ENCODE data around the gene ITPR2. TPM values are rescaled to one million over a fixed set of nuclear protein-coding genes. Genes with fewer than 3 reads are reported as not detected.

The ITPR2 gene
- total and polyA plus RNA-seq, 2 donors: 8.8 to 34.0 TPM

- WGBS: 75% methylated on average over 1 of the region's 1 CpG
- H3K4me1 ChIP-seq (ENCODE audit: control insufficient read depth in 2 of 2, insufficient read depth in 2 of 2, low read length in 2 of 2): no peaks in the 10 kb centered on the region
- no peak overlapping the region for H3K4me3 ChIP-seq (ENCODE audit: low read length in 2 of 2)
- DNase-seq (ENCODE audit: low read depth in 6 of 9, low spot score in 9 of 9): no peak
- H3K27me3 ChIP-seq (ENCODE audit: control insufficient read depth in 2 of 2, insufficient read depth in 1 of 2, low read length in 1 of 2): no peaks in the 10 kb centered on the region
- peaks cover 7 to 31% of the 10 kb centered on the region in 2 donors for H3K36me3 ChIP-seq (ENCODE audit: control insufficient read depth in 2 of 2, insufficient read depth in 2 of 2, low read length in 1 of 2)
- no peaks in the 10 kb centered on the region for H3K9me3 ChIP-seq (ENCODE audit: control insufficient read depth in 2 of 2, insufficient read depth in 1 of 2, low read length in 1 of 2)
- no peak overlapping the region for H3K27ac ChIP-seq (ENCODE audit: low read depth in 1 of 2, low read length in 1 of 2)
These were observed 128.8 kb downstream of the ITPR2 start for GRCh38 chr12:26704214-26704613.

GRCh38 chr12:26702741-26703140 is 130.3 kb downstream of the ITPR2 start:
- no peak overlapping the region for H3K4me3 ChIP-seq (ENCODE audit: low read length in 2 of 2)
- H3K27me3 ChIP-seq (ENCODE audit: control insufficient read depth in 2 of 2, insufficient read depth in 1 of 2, low read length in 1 of 2): no peaks in the 10 kb centered on the region
- no peaks in the 10 kb centered on the region for H3K9me3 ChIP-seq (ENCODE audit: control insufficient read depth in 2 of 2, insufficient read depth in 1 of 2, low read length in 1 of 2)
- H3K4me1 ChIP-seq (ENCODE audit: control insufficient read depth in 2 of 2, insufficient read depth in 2 of 2, low read length in 2 of 2): no peaks in the 10 kb centered on the region
- H3K36me3 ChIP-seq (ENCODE audit: control insufficient read depth in 2 of 2, insufficient read depth in 2 of 2, low read length in 1 of 2): peaks cover 10 to 38% of the 10 kb centered on the region in 2 donors
- DNase-seq (ENCODE audit: low read depth in 6 of 9, low spot score in 9 of 9): no peak
- WGBS: 97% methylated on average over 4 of the region's 4 CpGs
- H3K27ac ChIP-seq (ENCODE audit: low read depth in 1 of 2, low read length in 1 of 2): no peak overlapping the region

- Histone ChIP-seq H3K4me1 (ENCODE audit: control insufficient read depth in 2 of 2, insufficient read depth in 2 of 2, low read length in 2 of 2) (no peaks in the 10 kb centered on the region), H3K27ac (ENCODE audit: low read depth in 1 of 2, low read length in 1 of 2) (no peak overlapping the region), H3K27me3 (ENCODE audit: control insufficient read depth in 2 of 2, insufficient read depth in 1 of 2, low read length in 1 of 2) (no peaks in the 10 kb centered on the region), H3K4me3 (ENCODE audit: low read length in 2 of 2) (no peak overlapping the region), H3K9me3 (ENCODE audit: control insufficient read depth in 2 of 2, insufficient read depth in 1 of 2, low read length in 1 of 2) (no peaks in the 10 kb centered on the region), H3K36me3 (ENCODE audit: control insufficient read depth in 2 of 2, insufficient read depth in 2 of 2, low read length in 1 of 2) (peaks cover 19 to 45% of the 10 kb centered on the region in 2 donors)
- WGBS: 97% methylated on average over 1 of the region's 1 CpG
- DNase-seq (ENCODE audit: low read depth in 6 of 9, low spot score in 9 of 9): peak in 4 of 9 donors; percentile 15 to 53 (median 18)
These were observed 131.3 kb downstream of the ITPR2 start for GRCh38 chr12:26701604-26702215.

- Histone ChIP-seq H3K4me3 (ENCODE audit: low read length in 2 of 2) (no peak overlapping the region), H3K9me3 (ENCODE audit: control insufficient read depth in 2 of 2, insufficient read depth in 1 of 2, low read length in 1 of 2) (no peaks in the 10 kb centered on the region), H3K36me3 (ENCODE audit: control insufficient read depth in 2 of 2, insufficient read depth in 2 of 2, low read length in 1 of 2) (peaks cover 26 to 47% of the 10 kb centered on the region in 2 donors), H3K27me3 (ENCODE audit: control insufficient read depth in 2 of 2, insufficient read depth in 1 of 2, low read length in 1 of 2) (no peaks in the 10 kb centered on the region), H3K27ac (ENCODE audit: low read depth in 1 of 2, low read length in 1 of 2) (no peak overlapping the region), H3K4me1 (ENCODE audit: control insufficient read depth in 2 of 2, insufficient read depth in 2 of 2, low read length in 2 of 2) (no peaks in the 10 kb centered on the region)
- no peak for DNase-seq (ENCODE audit: low read depth in 6 of 9, low spot score in 9 of 9)
- WGBS: 96% methylated on average over 4 of the region's 4 CpGs
These were observed 132.6 kb downstream of the ITPR2 start for GRCh38 chr12:26700430-26700829.

DNA sequence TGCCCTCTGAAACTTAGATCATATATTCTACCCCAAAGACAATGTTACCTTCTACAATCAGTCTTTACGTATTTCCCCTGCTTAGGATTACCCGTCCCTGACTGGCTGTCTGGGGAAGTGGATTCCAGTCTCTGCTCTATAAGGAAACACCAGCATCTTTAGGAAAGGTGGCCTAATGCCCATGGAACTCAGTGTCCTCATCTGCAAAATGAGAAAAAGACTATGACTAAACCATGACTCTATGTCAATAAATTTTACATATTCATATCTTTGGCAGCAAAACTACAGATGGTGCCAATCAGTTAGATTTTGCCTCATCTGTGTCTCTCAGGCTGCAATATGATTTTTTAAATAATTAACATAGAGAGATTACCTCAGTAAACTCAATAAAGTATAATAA is 133.8 kb downstream of the ITPR2 start:
- Histone ChIP-seq H3K27ac (ENCODE audit: low read depth in 1 of 2, low read length in 1 of 2) (no peak overlapping the region), H3K9me3 (ENCODE audit: control insufficient read depth in 2 of 2, insufficient read depth in 1 of 2, low read length in 1 of 2) (no peaks in the 10 kb centered on the region), H3K27me3 (ENCODE audit: control insufficient read depth in 2 of 2, insufficient read depth in 1 of 2, low read length in 1 of 2) (no peaks in the 10 kb centered on the region), H3K4me3 (ENCODE audit: low read length in 2 of 2) (no peak overlapping the region), H3K4me1 (ENCODE audit: control insufficient read depth in 2 of 2, insufficient read depth in 2 of 2, low read length in 2 of 2) (no peaks in the 10 kb centered on the region), H3K36me3 (ENCODE audit: control insufficient read depth in 2 of 2, insufficient read depth in 2 of 2, low read length in 1 of 2) (peaks cover 32 to 56% of the 10 kb centered on the region in 2 donors)
- 100% methylated on average over 2 of the region's 2 CpGs for WGBS
- no peak for DNase-seq (ENCODE audit: low read depth in 6 of 9, low spot score in 9 of 9)

GRCh38 chr12:26698186-26698585 is 134.8 kb downstream of the ITPR2 start:
- peaks cover 43 to 60% of the 10 kb centered on the region in 2 donors for H3K36me3 ChIP-seq (ENCODE audit: control insufficient read depth in 2 of 2, insufficient read depth in 2 of 2, low read length in 1 of 2)
- no peaks in the 10 kb centered on the region for H3K9me3 ChIP-seq (ENCODE audit: control insufficient read depth in 2 of 2, insufficient read depth in 1 of 2, low read length in 1 of 2)
- no peaks in the 10 kb centered on the region for H3K4me1 ChIP-seq (ENCODE audit: control insufficient read depth in 2 of 2, insufficient read depth in 2 of 2, low read length in 2 of 2)
- DNase-seq (ENCODE audit: low read depth in 6 of 9, low spot score in 9 of 9): no peak
- WGBS: 98% methylated on average over 4 of the region's 4 CpGs
- H3K27me3 ChIP-seq (ENCODE audit: control insufficient read depth in 2 of 2, insufficient read depth in 1 of 2, low read length in 1 of 2): no peaks in the 10 kb centered on the region
- H3K27ac ChIP-seq (ENCODE audit: low read depth in 1 of 2, low read length in 1 of 2): no peak overlapping the region
- H3K4me3 ChIP-seq (ENCODE audit: low read length in 2 of 2): no peak overlapping the region

DNA sequence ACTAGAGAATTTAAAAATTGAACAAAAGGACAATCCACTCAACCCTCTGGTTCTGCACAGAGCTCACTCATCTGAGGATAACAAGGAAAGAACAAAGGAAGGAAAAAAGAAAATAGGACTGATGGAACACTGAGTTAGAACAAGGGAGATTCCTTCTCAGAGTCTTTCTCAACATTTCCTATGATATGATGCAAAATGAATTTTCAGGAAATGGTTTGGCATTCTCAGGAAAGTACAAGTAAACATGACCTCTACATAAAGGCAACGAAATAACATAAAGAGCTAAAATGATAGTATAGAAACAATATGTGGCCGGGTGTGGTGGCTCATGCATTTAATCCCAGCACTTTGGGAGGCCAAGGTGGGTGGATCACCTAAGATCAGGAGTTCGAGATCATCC is 135.8 kb downstream of the ITPR2 start:
- Histone ChIP-seq H3K27me3 (ENCODE audit: control insufficient read depth in 2 of 2, insufficient read depth in 1 of 2, low read length in 1 of 2) (no peaks in the 10 kb centered on the region), H3K36me3 (ENCODE audit: control insufficient read depth in 2 of 2, insufficient read depth in 2 of 2, low read length in 1 of 2) (peaks cover 46 to 64% of the 10 kb centered on the region in 2 donors), H3K4me1 (ENCODE audit: control insufficient read depth in 2 of 2, insufficient read depth in 2 of 2, low read length in 2 of 2) (no peaks in the 10 kb centered on the region), H3K27ac (ENCODE audit: low read depth in 1 of 2, low read length in 1 of 2) (no peak overlapping the region), H3K4me3 (ENCODE audit: low read length in 2 of 2) (no peak overlapping the region), H3K9me3 (ENCODE audit: control insufficient read depth in 2 of 2, insufficient read depth in 1 of 2, low read length in 1 of 2) (no peaks in the 10 kb centered on the region)
- no peak for DNase-seq (ENCODE audit: low read depth in 6 of 9, low spot score in 9 of 9)
- 98% methylated on average over 3 of the region's 3 CpGs for WGBS

DNA sequence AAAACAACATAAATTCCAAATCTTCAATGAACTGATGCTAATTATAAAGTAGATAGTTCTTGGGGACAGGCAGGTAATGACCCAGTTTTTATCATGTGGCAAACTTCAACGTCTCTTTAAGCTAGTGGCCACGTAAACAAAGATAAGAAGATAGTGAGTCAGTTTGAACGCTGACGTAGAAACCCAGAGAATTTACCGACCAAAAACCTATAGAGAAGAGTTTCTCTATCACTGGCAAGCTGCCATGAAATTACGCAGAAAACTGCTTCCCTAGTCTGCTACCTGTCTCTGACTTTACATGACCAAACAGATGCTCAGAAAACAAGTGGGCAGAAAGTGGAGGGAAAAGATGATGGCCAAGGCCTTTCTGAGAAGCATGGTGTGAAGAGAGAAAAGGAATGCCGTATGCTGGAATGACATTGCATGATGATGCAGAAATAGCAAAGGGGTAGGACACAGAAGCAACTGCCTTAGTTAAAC is 136.3 kb downstream of the ITPR2 start:
- Histone ChIP-seq H3K27me3 (ENCODE audit: control insufficient read depth in 2 of 2, insufficient read depth in 1 of 2, low read length in 1 of 2) (no peaks in the 10 kb centered on the region), H3K4me1 (ENCODE audit: control insufficient read depth in 2 of 2, insufficient read depth in 2 of 2, low read length in 2 of 2) (no peaks in the 10 kb centered on the region), H3K36me3 (ENCODE audit: control insufficient read depth in 2 of 2, insufficient read depth in 2 of 2, low read length in 1 of 2) (peaks cover 52 to 70% of the 10 kb centered on the region in 2 donors), H3K4me3 (ENCODE audit: low read length in 2 of 2) (no peak overlapping the region), H3K27ac (ENCODE audit: low read depth in 1 of 2, low read length in 1 of 2) (no peak overlapping the region), H3K9me3 (ENCODE audit: control insufficient read depth in 2 of 2, insufficient read depth in 1 of 2, low read length in 1 of 2) (no peaks in the 10 kb centered on the region)
- 94% methylated on average over 7 of the region's 7 CpGs for WGBS
- DNase-seq (ENCODE audit: low read depth in 6 of 9, low spot score in 9 of 9): no peak

- no peak for DNase-seq (ENCODE audit: low read depth in 6 of 9, low spot score in 9 of 9)
- H3K27ac ChIP-seq (ENCODE audit: low read depth in 1 of 2, low read length in 1 of 2): no peak overlapping the region
- H3K4me3 ChIP-seq (ENCODE audit: low read length in 2 of 2): no peak overlapping the region
- WGBS: 99% methylated on average over 3 of the region's 3 CpGs
- H3K36me3 ChIP-seq (ENCODE audit: control insufficient read depth in 2 of 2, insufficient read depth in 2 of 2, low read length in 1 of 2): peaks cover 55 to 75% of the 10 kb centered on the region in 2 donors
- no peaks in the 10 kb centered on the region for H3K9me3 ChIP-seq (ENCODE audit: control insufficient read depth in 2 of 2, insufficient read depth in 1 of 2, low read length in 1 of 2)
- no peaks in the 10 kb centered on the region for H3K27me3 ChIP-seq (ENCODE audit: control insufficient read depth in 2 of 2, insufficient read depth in 1 of 2, low read length in 1 of 2)
- no peaks in the 10 kb centered on the region for H3K4me1 ChIP-seq (ENCODE audit: control insufficient read depth in 2 of 2, insufficient read depth in 2 of 2, low read length in 2 of 2)
These were observed 136.9 kb downstream of the ITPR2 start for GRCh38 chr12:26696048-26696612.

All from thymus (tissue), 11 donors.